ENCODE data around the gene PIGV. TPM values are rescaled to one million over a fixed set of nuclear protein-coding genes. Genes with fewer than 3 reads are reported as not detected.
A peak's percentile ranks its signal among the peaks of the same experiment; 100 is the strongest.

Gene PIGV
- total and polyA plus RNA-seq, 2 of the 4 experiments (the other 2 are of a cell fraction) = 7.2 to 10.6 TPM

DNA sequence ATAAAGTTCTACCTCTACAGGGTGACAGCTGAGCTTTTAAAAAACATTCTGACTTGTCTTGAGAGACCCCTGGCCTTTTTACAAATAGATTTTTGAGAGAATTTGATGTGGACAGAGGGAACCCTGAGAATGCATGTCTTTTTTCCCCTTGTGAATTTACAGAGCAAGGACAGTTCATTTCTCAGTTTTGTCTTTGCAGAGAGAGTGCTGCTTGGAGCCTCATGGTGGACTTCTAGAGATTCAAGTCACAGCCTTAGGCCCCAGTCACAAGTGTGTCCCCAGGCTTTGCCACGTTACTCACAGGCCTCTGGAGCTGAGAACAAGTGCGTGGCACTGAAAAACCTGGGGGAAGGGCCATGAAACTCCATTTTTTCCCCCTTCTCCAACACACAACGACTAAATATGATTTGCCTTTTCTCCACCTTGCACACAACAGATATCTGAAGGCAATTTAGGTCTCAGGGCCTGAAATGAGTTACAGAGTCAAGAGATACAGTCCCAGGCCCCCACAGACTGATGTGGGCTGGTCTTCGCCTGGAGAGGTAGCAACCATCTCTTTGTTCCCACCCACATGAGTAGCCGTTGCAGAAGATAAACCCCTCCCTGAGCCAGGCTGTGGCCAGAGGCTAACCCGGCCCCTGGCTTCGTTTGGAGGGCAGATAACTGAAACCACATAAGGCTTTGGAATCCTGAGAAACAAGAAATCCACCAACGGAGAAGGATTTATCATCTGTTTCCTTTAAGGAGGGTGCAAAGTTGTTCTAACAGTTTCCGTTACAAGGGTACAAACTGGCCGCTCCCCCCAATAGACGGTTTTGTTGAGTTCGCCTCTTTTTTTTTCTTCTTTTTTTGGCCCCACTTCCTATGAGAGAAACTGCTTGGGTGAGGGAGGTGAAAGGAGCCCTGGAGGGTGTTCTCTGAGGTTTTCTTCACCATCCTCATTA, 1.0 kb upstream of the PIGV start:
- H4K8ac ChIP-seq (ENCODE audit: low read depth in 2 of 2, low read length in 2 of 2) = peak overlapping the region; percentile 96 to 99
- H3K14ac ChIP-seq (replicated peaks; ENCODE audit: low read depth, low read length) = peak overlapping the region; percentile 100
- H4K20me1 ChIP-seq (ENCODE audit: insufficient read depth, low read length) = peaks cover 12% of the 10 kb centered on the region; the same call in 1 of the 2 replicates
- peak overlapping the region; percentile 100 for H4K91ac ChIP-seq (ENCODE audit: insufficient read depth, low read depth, low read length)
- peaks cover 35% of the 10 kb centered on the region for H3K4me1 ChIP-seq (ENCODE audit: control insufficient read depth, insufficient read depth, low read length)
- peak overlapping the region; percentile 77 for H2BK20ac ChIP-seq (ENCODE audit: low read depth, low read length)
- peak overlapping the region; percentile 99 for H2AFZ ChIP-seq (replicated peaks; ENCODE audit: low read length, poor library complexity)
- dilution Hi-C loops (cut with HindIII; ENCODE audit: low sequenced_read_pairs, unreplicated experiment) = loop anchor here (25.0 kb wide), 1 partner anchor 199 kb away; no protein-coding TSS in a partner anchor
- POLR2A ChIA-PET (ENCODE audit: unreplicated experiment) = interaction anchor here (1.0 to 1.4 kb wide), 2 partner anchors 88 to 89 kb away, joined by 4 to 5 read pairs; no protein-coding TSS in a partner anchor
- H2AK9ac ChIP-seq (replicated peaks; ENCODE audit: low read depth, low read length, poor library complexity) = peak overlapping the region; percentile 99
- 60% methylated on average over 1 of the region's 12 CpGs; no CpG with 5 or more reads in 1 of the 2 experiments for WGBS, 2 experiments (ENCODE audit: extremely low coverage in 2 of 2, insufficient read length in 1 of 2)
- ATAC-seq (ENCODE audit: low read depth) (peak; percentile 47), DNase-seq (peak; percentile 86)
- H3K4ac ChIP-seq (ENCODE audit: low read depth, low read length) = peak overlapping the region; percentile 97
- peak overlapping the region; percentile 97 for H3K18ac ChIP-seq (ENCODE audit: low read depth, low read length)
- intact Hi-C loops (cut with micrococcal nuclease) = loop anchor here (1.0 kb wide), 1 partner anchor 14 kb away; no protein-coding TSS in a partner anchor
- H2BK15ac ChIP-seq (ENCODE audit: low read depth, low read length) = peak overlapping the region; percentile 86
- H2BK5ac ChIP-seq (ENCODE audit: low read depth, low read length, poor library complexity, severe bottlenecking) = peak overlapping the region; percentile 96
- peak overlapping the region; percentile 72 for H3K4me3 ChIP-seq (ENCODE audit: insufficient read depth, low read depth, low read length)
- H3K23ac ChIP-seq (ENCODE audit: low read depth, low read length) = peak overlapping the region; percentile 97
- peak overlapping the region; percentile 97 for H4K5ac ChIP-seq (ENCODE audit: low read depth, low read length)
- TF ChIP-seq MXI1 (IDR thresholded peaks at IDR 0.05; ENCODE audit: borderline replicate concordance, low read depth, low read length) (no peak), MAZ (IDR thresholded peaks at IDR 0.05; ENCODE audit: borderline replicate concordance, low read depth, low read length) (peak; percentile 44; the same call in 1 of the 2 replicates), POLR2A (IDR thresholded peaks at IDR 0.05; ENCODE audit: low read depth, low read length) (peak; percentile 52), CEBPB (IDR thresholded peaks at IDR 0.05; ENCODE audit: low read depth, low read length) (peak; percentile 8; the same call in 1 of the 2 replicates), RAD21 (IDR thresholded peaks at IDR 0.05; ENCODE audit: low read length) (no peak; the same call in 1 of the 2 replicates), FOS (IDR thresholded peaks at IDR 0.05; ENCODE audit: low read depth, low read length) (no peak)
- TF ChIP-seq, protein P1, sequence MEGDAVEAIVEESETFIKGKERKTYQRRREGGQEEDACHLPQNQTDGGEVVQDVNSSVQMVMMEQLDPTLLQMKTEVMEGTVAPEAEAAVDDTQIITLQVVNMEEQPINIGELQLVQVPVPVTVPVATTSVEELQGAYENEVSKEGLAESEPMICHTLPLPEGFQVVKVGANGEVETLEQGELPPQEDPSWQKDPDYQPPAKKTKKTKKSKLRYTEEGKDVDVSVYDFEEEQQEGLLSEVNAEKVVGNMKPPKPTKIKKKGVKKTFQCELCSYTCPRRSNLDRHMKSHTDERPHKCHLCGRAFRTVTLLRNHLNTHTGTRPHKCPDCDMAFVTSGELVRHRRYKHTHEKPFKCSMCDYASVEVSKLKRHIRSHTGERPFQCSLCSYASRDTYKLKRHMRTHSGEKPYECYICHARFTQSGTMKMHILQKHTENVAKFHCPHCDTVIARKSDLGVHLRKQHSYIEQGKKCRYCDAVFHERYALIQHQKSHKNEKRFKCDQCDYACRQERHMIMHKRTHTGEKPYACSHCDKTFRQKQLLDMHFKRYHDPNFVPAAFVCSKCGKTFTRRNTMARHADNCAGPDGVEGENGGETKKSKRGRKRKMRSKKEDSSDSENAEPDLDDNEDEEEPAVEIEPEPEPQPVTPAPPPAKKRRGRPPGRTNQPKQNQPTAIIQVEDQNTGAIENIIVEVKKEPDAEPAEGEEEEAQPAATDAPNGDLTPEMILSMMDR (conservative IDR thresholded peaks at IDR 0.05; ENCODE audit: low read depth, low read length) = no peak
- no TSS peak for BruUV-seq (replicated peaks)
- H3K56ac ChIP-seq (ENCODE audit: extremely low read depth, insufficient read depth, low read length) = peak overlapping the region; percentile 99
- in situ Hi-C loops (cut with MboI; ENCODE audit: low sequenced_read_pairs) = loop anchor here (5.0 kb wide), 1 partner anchor 94 kb away; no protein-coding TSS in a partner anchor
- H3K79me1 ChIP-seq (ENCODE audit: low read depth in 1 of 2, low read length in 2 of 2) = peaks cover 38 to 68% of the 10 kb centered on the region in 2 experiments
- H3K9ac ChIP-seq (ENCODE audit: low read depth, low read length) = peak overlapping the region; percentile 93
- no peaks in the 10 kb centered on the region for H3K27me3 ChIP-seq (ENCODE audit: control insufficient read depth, insufficient read depth, low read length)
- CTCF ChIA-PET = interaction anchor here (1.0 to 4.7 kb wide), 2 partner anchors 184 to 185 kb away, joined by 4 to 20 read pairs; no protein-coding TSS in a partner anchor
- no peaks in the 10 kb centered on the region for H3K9me3 ChIP-seq (ENCODE audit: control insufficient read depth, insufficient read depth, low read length)
- H3K36me3 ChIP-seq (ENCODE audit: control insufficient read depth, insufficient read depth, low read length) = no peaks in the 10 kb centered on the region; the same call in 1 of the 2 replicates
- peak overlapping the region; percentile 93 for H2BK120ac ChIP-seq (ENCODE audit: low read depth, low read length)
- peak overlapping the region; percentile 92 for H2AK5ac ChIP-seq (ENCODE audit: low read depth, low read length)
- H3K27ac ChIP-seq (ENCODE audit: insufficient read depth, low read length) = peak overlapping the region; percentile 95
- peaks cover 18% of the 10 kb centered on the region for H3K9me1 ChIP-seq (ENCODE audit: insufficient read depth, low read length)
- peak overlapping the region; percentile 86 for H3K4me2 ChIP-seq (ENCODE audit: low read depth, low read length)
